Nucleus accumbens (tissue), 56 donors: ENCODE results near the gene TMIGD1.

Experiments
- DNase-seq, 56 donors: peaks; one replicate each; lab custom pipeline; 2025; lab: John Stamatoyannopoulos, UW

Gene TMIGD1

DNA sequence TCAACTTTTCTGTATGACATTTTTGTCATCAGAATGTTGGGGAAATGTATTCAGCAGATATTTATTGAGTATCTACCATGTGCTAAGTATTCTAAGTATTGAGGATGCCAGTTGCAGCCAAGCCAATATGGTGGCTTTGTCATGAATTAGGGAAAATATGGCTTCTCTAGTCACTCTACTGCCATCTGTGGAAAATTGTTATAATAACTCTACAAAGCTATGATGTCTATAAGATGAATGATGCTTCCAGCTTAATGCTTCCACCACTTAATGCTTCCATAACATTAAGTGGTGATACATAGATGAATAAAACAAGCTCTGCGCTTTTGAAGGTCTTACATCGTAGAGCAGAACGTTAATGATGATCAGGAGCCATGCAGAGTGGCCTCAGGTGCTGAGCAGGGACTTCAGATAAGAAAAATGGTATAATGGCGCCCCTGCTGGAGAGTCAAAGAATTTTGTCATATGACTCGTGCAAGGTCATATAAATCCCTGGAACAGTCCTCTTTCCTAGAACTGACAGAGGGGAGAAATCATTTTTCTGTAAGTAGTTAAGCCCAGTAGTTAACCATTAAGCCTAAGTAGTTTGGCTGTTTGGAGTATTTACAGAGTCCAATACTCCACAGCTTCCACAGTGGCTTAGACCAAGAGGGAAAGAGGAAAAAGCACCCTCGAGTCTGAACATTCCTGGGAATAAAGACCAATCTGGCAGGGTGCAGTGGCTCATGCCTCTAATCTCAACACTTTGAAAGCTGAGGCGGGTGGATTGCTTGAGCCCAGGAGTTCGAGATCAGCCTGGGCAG is 2.7 kb upstream of the TMIGD1 start:
- no peak for DNase-seq

DNA sequence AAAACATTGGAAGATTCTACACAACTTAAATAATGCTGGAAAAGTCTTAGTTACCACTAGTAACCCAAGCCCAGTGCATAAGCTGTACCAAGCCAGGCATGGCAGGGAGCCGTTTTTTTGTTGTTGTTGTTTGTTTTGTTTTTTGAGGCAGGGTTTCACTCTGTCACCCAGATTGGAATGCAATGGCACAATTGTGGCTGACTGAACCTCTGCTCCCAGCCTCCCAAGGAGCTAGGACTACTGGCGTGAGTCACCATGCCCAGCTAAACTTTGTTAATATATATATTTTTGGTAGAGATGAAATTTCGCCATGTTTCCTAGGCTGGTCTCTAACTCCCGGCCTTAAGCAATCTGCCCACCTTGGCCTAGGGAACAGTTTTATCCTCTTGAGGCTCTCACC is 564 bp upstream of the TMIGD1 start:
- no peak for DNase-seq

DNA sequence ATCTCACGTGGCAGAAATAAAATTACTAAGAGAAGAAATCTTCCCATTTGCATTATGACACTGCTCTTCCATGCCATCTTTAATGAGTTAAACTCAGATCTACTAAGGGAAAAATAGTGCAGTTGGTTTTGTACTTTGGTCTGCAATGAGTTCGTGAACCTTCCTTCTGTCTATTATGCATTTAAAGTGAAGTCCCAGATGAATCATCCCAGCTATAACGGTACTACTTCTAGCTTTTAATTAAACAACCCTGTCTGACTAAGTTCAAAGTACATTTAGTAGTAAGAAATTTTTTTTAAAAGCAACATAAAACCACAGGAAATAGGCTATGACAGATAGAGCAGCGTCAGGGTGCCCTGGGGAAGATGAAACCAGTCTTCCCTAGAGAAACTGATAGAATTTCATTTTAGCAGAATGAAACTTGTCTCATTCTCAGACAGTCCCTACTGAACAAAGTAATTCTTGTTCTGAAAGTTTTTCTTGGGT is 1.8 kb downstream of the TMIGD1 start:
- no peak for DNase-seq

DNA sequence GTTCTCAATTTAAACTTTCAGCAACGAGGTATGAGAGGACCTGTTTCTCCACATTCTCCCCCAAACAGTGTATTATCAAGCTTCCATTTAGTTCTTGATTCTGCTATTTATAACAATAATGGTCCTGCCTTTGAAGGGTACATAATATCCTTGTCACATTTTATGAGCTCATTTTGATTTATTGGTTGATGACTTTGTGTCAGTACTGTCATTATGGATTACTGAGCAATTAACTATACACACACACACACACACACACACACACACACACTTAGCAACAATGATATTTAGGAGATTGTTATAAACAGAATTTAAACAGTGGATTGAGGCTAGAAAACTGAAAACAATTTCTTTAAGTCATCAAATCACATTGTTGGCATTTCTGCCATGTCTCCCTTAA is 7.0 kb downstream of the TMIGD1 start:
- no peak for DNase-seq

DNA sequence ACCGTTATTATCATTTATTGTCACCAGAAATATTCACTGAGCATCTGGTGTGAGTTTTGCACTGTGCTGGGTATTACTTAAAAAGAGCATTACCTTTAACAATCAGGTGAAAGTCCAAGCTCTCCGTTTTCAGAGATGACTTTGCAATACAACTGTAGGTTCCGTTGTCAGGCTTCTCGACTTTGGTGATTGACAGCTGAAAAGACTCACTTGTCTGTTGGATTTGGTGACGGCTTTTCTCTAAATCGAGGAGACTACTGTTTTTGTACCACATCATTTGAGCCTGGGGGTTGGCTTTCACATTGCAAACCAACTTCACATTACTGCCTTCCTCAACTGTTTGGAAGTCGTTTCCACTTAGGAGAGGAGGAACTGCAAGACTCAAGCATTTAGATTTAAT is 9.1 kb downstream of the TMIGD1 start:
- DNase-seq: no peak

DNA sequence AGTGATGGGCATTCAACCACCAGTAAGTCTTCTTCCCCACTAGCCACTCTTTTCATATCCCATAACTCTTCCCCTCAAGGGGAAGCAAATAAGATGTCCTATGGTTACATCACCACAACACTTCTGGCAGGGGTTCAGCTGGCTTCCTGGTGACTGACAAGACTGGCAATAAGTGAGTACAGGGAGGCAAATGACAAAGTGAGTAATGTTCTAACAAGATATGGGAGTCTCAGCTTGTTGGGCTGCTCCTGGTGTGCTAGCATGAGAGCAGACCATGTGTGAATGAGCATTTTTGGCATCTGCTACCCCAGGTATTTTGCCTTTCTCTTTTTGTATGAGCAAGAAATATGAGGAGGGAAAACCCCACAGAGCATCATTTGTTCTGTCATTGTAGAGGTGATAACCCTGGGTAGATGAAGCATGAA is 9.9 kb downstream of the TMIGD1 start:
- DNase-seq: no peak

DNA sequence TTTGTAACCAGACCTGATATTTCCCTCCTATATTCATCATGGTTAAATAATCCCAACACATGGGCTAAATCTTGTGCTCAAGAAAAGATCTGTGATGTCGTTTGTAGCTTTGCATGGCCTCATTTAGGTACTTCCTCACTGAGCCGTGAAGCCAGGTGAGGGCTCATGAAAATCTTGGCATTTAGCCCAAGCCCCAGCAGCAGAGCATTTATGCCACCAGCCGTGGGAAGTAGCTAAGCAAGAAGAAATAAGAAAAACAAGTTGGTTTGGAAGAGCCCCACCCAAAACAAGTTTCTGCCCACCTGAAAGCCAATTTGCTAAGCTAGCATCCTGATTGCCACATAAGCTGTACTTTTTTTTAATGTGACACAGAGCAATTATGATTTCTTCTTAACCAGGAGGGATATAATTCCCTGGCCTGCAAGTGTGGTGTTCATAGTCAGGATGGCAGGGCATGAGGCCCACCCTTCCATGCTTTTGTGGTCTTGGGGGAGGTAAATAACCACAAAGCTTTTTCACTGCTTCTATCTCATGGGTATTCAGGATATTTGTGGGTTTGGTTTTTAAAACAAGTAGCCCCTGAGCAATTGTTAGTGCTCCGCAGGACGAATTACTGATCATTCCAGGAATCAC is 10.5 kb downstream of the TMIGD1 start:
- DNase-seq: no peak

DNA sequence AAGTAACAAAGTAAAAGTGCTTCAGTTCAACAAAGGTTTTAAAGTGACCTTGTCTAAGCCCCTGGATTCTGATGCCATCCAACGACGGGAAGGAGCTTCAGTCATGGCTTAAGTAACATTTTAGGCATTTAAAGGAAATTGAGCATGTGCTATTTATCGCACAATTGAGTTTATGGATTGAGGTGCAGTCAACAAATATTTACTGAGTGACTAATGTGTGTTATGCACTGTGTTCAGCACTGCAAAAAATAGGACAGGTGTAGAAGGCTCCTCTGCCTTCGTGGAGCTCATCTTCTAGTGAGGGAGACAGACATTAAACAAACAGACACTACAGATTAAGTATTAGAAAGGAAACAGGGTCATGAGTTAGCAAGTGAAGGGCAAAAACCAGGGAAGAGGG is 12.5 kb downstream of the TMIGD1 start:
- no peak for DNase-seq

DNA sequence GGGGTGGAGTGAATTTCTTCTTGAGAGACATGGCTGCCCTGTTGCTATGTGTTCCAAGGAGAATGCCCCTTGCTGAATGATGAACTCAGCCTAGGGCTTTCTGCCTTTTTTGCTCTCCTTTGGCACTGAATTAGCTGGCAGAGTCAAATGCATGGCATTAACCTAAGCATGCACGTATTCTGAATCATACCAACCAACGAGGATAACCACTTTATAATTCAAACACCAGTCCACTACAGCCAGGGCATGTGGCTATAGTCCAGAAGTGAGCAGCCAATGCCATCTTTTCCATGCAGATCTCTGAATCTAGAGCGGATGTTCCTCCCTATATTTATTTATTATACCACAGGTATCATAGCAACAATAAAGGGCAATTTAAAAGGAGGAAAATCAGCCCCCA is 15.7 kb downstream of the TMIGD1 start:
- DNase-seq: no peak

DNA sequence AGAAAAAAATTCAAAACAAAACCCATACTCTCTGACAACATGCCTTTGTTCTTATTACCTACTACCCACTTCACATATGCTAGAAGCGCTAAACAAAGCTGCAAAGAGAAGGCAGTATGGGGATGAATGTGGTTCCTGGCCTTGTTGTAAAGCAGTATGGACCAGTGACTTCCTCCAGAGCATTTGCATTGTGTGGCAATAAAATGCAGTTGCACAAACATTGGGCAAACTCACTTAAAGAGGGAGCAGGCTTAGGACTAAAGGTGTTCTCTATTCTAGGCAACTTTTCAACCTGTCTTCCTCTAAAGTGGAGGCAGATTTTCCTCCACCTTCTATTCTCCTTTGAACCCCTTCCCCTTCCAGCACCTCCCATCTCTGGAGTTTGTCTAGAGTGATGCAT is 17.1 kb downstream of the TMIGD1 start:
- no peak for DNase-seq

DNA sequence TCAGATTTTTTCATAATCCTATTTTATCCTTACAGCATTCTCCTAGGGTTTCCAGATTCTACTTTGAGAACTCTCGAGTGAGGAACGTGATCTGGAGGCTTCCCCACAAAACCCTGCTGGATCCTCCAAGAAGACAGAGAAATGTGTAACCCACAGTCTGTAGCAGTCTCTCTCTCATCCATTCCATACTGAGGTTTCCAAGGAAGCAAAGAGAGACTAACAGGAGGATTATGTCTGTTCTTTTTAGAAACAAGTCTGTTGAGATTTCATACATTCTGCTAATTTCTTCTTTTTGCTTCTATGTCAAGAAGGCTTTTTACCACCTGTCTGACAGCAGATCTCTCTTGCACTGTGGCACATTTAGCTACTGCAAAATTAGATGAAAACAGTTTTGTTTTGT is 18.8 kb downstream of the TMIGD1 start:
- no peak for DNase-seq

DNA sequence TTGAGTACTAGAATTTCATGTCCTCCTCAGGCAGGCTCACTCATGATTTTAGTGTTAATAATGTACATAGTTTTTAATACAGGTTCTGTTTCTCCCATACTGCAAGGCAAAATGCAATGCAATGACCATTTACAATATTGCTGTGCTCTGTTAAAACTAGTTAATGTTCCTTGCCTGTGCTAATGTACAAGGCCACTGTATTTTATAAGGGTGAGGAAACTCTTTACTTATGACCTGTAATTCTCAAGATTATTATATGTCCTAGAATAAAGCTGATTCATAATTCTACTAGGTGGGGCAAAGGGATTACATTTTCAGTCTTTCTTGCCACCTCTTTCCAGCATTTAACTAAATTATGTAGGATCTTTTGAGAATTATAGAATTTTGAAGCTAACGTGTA is 19.4 kb downstream of the TMIGD1 start:
- no peak for DNase-seq

DNA sequence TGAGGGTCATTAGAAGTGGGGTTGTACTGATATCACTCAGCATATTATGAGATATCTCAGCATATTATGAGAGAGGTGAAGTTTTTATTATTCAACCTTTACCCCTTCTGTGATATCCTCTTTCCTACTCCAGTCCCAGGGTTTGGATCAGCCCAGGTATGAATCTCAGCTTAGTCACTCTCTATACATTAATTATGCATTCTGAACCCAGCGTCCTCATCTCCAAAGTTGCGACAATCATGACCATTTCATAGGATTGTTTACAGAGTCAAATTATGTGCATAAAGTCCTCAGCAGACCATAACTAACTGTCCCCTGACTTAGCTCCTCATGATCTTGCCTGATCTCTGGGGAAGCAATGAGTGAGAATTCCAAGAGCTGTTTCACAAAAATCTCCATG is 21.6 kb downstream of the TMIGD1 start:
- DNase-seq: no peak

DNA sequence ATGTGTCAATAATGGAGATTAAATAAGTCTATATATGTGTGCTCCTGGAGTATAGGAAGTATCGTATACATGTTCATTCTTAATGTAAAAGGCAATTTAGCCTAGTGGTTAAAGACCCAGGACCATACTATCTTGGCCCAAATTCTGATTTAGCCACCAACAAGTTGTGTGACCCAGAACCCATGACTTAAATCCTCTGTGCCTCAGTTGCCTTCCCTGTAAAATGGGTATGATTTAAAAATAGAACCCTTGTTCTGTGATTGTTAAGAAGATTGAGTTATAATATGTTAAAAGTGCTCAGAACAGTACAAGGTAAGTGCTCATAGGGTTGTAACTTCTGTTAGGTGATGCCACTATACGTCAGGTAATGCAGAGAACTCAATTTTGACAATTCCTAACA is 23.3 kb downstream of the TMIGD1 start:
- no peak for DNase-seq

DNA sequence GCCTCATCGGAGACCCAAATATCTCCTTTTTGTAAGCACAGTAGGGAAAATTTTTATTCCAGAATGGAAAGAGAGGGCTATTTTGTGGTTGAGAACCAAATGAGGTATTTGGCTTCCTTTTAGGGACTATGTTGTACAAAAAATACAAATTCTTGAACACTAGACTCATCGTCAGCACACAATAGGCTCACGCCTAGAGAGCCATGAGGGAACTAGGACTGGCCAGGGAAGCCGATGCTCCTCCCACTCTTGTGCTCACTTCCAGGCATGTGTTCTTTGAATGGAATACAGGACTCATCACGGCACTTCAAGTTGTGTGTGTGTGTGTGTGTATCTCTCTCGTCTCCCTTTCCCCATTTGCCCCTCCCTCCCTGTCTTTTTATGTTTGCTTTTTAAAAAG is 24.3 kb downstream of the TMIGD1 start:
- DNase-seq: no peak

DNA sequence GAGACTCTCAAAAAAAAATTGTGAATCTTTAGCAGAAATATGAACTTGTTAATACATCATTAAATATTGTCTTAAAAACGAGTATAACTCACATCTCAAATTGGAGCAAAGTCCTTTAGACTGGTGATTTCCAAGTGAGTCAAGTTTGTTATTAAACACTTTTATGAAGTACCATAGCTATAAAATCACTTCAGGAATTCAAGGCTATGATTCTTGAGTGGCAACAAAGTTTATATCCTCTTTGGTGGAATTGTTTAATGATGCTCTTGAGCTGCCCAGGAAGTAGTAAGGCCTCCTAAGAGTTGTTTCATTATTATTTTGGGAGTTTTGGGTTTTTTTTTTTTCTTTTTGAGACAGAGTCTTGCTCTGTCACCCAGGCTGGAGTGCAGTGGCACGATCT is 25.5 kb downstream of the TMIGD1 start:
- DNase-seq: no peak

DNA sequence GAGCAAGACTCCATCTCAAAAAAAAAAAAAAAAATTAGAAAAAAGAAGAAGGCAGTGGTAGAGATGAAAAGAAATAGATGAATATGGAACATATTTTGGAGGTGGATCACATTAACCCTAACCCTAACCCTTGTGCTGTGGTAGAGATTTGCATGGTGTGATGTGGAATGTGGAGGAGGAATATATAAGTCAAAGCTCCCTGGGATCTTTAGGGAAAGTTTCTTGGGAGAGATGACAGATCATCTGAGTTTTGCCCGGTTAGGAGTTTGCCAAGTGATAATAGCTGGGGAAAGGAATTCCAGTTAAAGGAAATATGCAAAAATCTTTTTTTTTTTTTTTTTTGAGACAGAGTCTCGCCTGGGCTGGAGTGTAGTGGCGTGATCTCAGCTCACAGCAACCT is 29.1 kb downstream of the TMIGD1 start:
- DNase-seq: no peak

DNA sequence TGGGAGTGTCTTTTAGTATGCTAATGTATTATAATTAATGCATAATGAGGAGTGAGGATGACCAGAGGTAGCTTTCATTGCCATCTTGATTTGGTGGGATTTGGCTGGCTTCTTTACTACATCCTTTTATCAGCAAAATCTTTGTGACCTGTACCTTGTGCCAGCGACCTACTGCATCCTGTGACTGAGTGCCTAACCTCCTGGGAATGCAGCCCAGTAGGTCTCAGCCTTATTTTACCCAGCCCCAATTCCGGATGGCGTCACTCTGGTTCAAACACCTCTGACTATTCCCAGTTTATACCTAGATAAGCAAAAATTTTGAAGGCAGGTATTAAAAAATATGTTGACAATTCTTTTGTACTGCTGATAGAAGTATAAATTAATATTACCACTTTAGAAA is 31.6 kb downstream of the TMIGD1 start:
- no peak for DNase-seq

DNA sequence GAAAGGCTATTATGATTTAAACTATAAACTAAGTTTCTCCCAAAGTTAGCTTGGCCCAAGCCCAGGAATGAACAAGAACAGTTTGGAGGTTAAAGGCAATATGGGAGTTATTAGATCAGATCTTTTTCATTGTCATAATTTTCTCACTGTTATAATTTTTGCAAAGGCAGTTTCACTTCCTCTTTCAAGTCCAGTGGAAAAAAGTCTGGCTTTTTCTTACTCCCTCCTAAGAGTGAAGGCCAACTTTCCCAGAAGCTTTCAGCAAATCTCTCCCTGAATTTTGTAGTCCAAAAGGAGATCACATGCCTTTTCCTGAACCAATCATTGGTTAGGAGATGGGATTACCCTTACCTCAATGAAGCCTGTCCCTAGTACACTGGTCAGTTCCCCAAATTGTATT is 33.0 kb downstream of the TMIGD1 start:
- no peak for DNase-seq

DNA sequence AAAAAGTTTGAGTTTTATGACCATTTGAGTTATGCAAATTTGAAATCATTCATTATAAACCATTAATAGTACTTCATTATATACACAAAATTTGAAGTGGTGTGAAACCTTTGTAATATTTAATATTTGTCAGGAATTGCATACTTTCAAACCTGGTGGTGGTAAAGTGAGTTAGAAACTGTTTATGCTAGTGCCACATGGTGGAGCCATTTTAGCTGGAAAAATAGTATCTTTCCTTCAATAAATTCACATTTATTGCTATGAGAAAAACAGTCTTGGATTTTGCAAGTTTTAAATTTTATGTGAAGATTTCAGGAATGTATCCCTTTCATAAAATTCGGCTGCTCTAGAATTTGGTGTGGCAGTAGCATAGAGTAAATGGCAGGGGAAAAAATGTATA is 34.9 kb downstream of the TMIGD1 start:
- DNase-seq: no peak

DNA sequence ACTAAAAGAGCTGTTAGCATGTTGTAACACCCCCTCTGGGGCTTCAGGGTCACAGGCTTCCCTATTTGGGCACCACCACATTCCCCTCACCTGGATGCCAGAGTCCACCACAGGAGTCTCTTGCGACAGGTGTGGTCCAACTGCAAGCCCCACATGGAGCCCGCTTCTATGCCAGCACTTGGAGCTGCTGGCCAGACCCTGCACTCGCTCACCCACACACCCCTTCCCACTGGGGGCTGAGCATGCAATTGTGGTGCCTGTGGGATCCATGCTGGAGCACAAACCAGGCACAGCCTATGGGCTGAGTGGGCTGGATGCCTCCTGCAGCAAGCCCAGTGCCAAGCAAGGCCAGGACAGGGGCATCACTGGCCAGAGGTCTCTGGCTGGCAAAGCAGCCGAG is 36.1 kb downstream of the TMIGD1 start:
- DNase-seq: no peak

DNA sequence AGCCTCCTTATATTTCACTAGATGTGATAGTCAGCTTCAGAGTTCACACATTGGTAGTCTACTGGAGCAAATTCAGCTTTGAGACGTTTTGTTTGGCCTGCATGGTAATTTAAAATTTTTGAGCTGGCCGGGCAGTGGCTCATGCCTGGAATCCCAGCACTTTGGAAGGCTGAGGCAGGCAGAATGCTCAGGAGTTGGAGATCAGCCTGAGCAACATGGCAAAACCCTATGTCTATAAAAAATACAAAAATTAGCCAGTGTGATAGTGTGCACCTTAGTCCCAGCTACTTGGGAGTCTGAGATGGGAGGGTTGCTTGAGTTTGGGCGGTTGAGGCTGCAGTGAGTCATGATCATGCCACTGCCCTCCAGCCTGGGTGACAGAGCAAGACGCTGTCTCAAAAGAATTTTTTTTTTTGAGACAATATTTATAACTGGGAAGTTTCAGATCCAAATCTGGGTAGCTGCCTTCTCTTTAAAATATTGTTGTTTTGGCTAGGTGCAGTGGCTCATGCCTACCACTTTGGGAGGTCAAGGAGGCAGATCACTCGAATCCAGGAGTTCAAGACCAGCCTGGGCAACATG is 37.3 kb downstream of the TMIGD1 start:
- DNase-seq: no peak
